Measurements from ENCODE around the gene ADIPOR1.
"Not testable (repeated sequence)": the region's sequence is repeated elsewhere in the genome, so short reads cannot be mapped to it uniquely, and the experiment has no call there.

The ADIPOR1 gene

DNA sequence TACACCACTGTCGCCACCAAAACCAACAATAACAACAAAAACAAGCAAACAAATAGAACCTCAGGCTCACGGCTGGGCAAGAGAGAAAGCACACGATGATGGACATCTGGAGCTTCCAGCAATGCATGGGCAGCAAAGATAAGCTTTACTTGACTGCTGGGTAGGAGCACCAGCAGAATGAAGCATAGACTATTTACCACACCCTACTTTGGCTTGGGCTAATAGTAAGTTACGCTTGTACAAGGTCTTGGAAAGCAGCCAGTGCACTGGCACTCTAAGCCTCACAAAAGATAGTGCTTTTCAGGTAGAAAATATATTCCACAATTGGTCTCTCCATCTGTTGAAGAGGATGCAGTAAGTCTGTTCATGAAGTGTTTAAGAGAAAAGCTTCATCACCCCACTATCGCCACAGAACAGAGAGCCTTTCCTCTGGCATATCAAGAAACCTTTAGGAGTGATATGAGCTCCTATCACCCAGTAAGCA lies 13.6 kb downstream of the ADIPOR1 start:
- Histone ChIP-seq H3K27ac (no peak overlapping the region), H3K4me3 (no peak overlapping the region)

DNA sequence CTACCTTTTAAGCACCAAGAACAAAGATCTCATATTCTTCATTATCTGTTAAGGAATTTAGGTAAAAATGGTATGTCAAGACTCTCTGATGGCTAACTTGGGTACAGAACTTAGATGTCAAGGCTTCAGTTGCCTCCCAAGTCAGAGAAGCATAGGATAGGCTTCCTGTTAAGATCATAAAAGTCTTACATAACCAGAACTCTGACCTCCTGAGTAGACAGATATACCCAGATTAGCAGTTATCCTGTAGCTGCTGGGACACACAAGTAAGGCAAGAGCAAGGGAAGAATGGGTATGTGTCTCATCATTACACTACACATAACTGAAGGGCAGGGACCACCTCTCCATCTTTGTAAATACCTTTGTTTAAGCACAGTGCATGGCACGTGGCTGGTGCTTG lies 15.7 kb downstream of the ADIPOR1 start:
- Histone ChIP-seq H3K4me3 (no peak overlapping the region), H3K27ac (no peak overlapping the region)

DNA sequence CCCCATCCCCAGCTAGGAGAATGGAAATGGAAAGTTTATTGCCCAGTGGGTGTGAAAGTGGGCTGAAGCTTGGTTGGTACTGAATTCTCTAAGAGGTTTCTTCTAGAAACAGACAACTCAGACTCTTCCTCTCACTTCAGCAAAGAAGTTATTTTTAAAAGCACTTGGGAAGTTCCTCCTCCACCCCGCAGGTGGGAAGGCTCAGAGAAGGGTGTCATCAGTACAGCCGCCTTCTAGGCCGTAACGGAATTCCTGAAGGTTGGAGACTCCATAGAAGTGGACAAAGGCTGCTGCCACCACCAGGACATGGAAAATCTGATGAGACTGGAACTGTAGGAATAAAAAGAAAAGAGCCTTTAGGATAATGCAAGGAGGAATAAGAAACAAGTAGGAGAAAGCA lies 16.7 kb downstream of the ADIPOR1 start:
- H3K4me3 ChIP-seq = no peak overlapping the region
- H3K27ac ChIP-seq = peak overlapping the region in 9 of 21 experiments; percentile 3 to 41 (median 25)

DNA sequence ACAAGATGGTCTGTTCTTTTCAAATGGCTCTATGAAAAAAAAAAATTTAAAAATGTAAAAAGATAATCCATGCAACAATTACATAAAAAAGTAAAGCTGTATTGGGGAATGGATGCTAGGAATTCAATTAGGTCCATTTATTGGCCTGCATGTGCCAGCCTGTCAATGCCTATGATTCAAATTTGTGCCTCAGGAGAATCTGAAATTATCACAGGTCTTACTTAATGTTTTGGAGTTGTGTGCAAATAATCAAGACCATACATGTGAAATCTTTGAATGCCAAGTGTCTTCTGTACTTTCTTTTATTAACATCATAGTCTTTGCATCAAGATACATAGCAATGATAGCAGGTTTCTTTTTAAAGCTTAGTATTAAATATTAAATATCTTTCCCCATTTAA lies 17.6 kb downstream of the ADIPOR1 start:
- Histone ChIP-seq H3K27ac (peak overlapping the region in 2 of 21 experiments; percentile 19 to 41), H3K4me3 (no peak overlapping the region)

DNA sequence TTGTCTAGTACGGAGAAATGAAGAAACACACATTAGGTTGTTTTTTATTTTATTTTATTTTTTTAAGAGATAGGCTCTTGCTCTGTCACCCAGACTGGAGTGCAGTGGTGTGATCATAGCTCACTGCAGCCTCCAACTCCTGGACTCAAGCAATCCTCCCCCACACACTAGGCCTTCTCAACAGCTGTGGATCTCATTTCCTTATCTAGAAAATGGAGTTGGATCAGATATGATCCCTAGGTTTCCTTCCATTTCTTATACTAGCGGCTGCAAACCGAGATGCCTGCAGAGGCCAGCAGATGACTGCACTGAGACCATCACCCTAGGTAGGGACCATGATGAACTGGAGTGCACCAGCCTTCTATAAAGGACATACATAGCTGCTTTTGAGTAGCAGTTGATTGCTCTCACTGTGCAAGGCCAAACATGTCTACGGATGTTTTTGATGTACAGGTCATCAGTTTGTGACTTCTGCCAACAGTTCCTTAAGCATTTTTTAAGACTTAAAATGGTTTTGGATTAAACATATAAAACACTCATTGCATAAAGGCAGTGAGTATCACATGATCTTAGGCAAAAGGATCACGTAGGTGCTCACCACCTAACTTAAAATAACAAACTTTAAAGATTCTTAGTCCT lies 19.7 kb downstream of the ADIPOR1 start:
- no peak overlapping the region for H3K4me3 ChIP-seq
- H3K27ac ChIP-seq = no peak overlapping the region

DNA sequence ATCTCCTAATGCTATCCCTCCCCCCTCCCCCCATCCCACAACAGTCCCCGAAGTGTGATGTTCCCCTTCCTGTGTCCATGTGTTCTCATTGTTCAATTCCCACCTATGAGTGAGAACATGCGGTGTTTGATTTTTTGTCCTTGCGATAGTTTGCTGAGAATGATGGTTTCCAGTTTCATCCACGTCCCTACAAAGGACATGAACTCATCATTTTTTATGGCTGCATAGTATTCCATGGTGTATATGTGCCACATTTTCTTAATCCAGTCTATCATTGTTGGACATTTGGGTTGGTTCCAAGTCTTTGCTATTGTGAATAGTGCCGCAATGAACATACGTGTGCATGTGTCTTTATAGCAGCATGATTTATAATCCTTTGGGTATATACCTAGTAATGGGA lies 21.7 kb downstream of the ADIPOR1 start:
- not testable (repeated sequence) for H3K27ac ChIP-seq, H3K4me3 ChIP-seq

DNA sequence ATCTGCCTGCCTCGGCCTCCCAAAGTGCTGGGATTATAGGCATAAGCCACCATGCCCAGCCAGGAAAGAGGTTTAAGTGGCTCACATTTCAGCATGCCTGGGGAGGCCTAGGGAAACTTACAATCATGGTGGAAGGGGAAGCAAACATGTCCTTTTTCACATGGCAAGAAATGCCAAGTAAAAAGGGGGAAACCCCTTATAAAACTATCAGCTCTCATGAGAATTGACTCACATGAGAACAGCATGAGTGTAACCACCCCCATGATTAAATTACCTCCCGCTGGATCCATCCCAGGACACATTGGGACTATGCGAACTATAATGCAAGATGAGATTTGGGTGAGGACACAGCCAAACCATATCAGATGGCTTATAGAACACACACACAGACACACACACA lies 22.3 kb downstream of the ADIPOR1 start:
- no peak overlapping the region for H3K27ac ChIP-seq
- H3K4me3 ChIP-seq = no peak overlapping the region

DNA sequence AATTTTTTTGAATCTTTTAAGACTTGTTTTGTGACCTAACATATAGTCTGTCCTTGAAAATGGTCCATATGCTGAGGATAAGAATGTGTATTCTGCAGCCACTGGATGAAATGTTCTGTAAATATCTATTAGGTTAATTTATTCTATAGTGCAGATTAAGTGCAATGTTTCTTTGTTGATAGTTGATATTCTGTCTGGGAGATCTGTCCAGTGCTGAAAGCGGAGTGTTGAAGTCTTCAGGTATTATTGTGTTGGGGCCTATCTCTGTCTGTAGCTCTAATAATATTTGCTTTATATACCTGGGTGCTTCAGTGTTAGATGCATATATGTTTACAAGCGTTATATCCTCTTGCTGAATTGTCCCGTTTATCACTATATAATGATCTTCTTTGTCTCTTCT lies 23.4 kb downstream of the ADIPOR1 start:
- Histone ChIP-seq H3K4me3 (no peak overlapping the region), H3K27ac (no peak overlapping the region)

DNA sequence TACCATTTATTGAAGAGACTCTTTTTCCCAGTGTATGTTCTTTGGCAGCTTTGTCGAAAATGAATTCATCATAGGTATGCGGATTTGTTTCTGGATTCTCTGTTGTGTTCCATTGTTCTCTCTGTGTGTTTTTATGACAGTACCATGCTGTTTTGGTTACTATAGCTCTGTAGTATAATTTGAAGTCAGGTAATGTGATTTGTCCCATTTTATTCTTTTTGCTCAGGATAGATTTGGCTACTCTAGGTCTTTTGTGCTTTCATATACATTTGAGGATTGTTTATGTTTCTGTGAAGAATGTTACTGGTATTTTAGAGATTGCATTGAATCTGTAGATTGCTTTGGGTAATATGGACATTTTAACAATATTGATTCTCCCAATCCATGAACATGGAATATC lies 25.6 kb downstream of the ADIPOR1 start:
- Histone ChIP-seq H3K4me3 (no peak overlapping the region), H3K27ac (no peak overlapping the region)

DNA sequence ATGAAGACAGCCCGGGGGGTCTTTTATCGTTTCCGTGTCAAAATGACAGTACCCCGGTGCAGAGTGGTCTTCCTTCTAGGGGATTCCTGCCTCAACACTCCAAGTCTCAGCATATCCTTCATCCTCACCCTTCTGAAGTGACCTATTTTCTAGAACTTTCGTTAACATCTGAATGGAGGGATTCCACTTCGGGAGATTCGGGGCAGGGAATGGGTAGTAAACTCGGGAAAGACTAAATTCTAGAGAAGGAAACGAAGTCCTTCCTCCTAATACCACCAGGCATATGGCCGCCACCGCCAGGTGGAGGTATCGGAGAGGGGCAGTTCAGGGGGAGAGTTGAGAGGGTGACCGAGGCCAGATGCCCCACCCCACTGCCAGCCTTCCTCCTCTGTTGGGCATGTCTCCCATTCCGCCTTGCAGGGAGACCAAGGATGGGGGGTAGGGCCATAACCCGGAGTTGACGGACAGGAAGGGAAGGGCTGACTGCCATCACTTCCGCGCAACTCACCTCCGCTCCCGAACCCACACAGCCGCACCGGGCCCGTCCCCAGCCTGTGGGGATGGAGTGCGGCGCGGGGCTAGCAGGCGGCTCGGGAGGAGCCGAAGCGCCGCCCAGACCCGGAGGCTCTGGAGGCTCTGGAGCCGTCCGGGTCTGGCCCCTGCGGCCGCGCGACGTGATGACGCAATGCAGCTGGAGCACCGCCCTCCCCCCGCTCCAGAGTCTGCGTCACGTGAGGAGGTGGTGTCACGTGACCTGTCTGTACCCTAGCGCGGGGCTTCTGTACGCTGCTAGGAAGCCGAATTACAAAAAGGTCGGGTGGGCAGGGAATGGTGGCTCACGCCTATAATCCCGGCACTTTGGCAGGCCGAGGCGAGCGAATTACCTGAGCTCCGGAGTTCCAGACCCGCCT lies 31.3 kb downstream of the ADIPOR1 start, which contains the start of gene KLHL12:
TSS of gene KLHL12 (minus strand) at position 654 of the 911 bp plus-strand sequence. CDS start 2,072 bp downstream, outside the sequence.
- Histone ChIP-seq H3K4me3 (peak within 1 kb of the TSS; percentile 61 to 88 (median 72)), H3K27ac (peak within 1 kb of the TSS; percentile 47 to 97 (median 92))

DNA sequence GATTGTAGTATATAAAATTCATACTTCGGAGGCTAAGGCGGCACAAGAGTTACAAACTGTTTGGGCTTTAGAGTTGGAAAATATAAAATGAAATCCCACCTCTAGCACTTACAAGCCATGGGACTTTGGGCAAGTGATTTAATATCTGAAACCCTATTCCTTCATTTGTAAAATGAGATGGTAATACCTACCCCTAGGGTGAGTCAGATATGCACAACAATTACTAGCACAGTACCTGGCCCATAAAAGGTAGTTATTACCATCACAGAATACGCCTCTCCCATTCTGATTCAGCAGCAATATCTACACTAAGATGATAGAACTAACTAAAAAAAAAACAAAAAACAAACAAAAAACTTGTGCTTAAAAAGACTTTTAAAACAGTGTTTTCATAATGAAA lies 34.6 kb downstream of the ADIPOR1 start:
- Histone ChIP-seq H3K27ac (peak overlapping the region in 2 of 21 experiments; percentile 7 to 39), H3K4me3 (no peak overlapping the region)

DNA sequence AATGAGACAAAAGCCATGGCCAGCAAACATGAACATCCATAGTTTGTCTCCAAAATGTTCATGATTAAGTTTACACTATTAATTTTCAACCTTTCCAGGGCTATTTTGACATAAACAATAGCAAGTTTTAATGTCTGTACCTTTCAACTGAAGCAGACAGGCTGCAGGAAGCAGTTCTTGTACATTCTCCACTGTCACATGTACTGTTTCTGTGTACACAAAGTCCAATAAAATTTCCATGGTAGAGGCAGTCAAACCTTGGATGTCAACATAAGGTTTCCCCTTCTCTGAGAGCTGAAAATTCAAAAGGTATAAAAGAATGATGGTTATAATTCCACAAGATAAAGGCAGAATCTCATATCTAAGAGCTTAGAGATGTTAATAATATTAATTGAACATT lies 38.5 kb downstream of the ADIPOR1 start:
- Histone ChIP-seq H3K27ac (no peak overlapping the region), H3K4me3 (no peak overlapping the region)

DNA sequence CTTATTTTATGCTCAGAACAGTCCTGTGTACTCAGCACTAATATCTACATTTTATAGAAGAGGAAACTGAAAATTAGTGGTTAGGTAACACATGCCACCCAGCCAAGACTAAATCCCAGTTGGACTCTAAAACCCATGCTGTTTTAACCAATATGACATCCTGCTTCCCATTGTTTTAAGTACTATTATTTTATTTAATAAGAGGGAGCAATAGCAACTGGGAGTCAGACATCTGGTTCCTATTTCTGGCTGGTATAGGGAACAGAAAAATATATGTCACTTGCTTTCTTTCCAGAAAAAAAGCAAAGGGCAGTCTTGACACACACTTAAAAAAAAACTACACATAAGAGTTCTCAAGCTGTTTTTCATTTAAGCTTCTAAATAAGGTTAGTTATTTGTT lies 43.0 kb downstream of the ADIPOR1 start:
- Histone ChIP-seq H3K4me3 (no peak overlapping the region), H3K27ac (no peak overlapping the region)

DNA sequence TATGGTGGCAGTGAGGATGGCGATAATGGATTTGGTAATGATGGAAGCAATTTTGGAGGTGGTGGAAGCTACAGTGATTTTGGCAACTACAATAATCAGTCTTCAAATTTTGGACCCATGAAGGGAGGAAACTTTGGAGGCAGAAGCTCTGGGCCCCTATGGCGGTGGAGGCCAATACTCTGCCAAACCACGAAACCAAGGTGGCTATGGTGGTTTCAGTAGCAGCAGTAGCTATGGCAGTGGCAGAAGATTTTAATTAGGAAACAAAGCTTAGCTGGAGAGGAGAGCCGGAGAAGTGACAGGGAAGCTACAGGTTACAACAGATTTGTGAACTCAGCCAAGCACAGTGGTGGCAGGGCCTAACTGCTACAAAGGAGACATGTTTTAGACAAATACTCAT lies 45.6 kb downstream of the ADIPOR1 start:
- not testable (repeated sequence) for H3K4me3 ChIP-seq, H3K27ac ChIP-seq

DNA sequence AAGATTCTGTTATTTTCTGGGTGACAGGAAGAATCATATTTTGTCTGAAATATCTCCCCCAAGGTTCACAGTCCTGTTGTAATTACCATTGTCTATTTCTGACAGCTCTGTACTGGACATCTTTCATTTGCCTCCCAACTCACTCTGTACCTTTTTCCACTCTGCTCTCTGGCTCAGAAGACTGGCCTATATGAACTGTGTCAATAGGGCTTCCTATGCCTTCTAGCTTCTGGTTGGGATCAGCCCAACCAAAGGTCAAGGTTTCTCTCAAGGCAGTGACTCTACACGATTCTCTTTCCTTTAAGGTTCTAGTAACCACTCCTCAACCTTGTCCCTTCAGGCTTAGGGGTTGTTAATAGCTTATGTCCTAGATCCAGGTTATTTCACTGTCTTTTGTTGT lies 48.6 kb downstream of the ADIPOR1 start:
- Histone ChIP-seq H3K4me3 (no peak overlapping the region), H3K27ac (no peak overlapping the region)

DNA sequence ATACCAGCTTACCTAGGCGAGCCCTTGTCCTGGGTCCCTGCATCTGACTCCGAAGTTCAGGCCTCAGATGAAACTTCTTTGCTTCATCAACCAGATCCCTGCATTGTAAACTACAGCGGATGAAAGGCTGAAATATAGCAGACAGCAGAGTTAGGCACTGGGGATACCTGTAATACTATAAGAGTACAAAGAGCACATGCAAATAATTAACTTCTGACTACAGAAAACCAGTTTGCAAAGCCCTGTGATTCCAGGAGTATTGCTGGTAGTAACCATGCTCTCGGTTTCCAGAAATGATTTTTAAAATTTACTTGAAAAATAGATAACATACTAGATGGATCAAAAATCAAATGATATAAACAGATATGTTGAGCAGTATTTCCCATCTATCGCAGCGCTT lies 49.1 kb downstream of the ADIPOR1 start:
- Histone ChIP-seq H3K27ac (no peak overlapping the region), H3K4me3 (no peak overlapping the region)

DNA sequence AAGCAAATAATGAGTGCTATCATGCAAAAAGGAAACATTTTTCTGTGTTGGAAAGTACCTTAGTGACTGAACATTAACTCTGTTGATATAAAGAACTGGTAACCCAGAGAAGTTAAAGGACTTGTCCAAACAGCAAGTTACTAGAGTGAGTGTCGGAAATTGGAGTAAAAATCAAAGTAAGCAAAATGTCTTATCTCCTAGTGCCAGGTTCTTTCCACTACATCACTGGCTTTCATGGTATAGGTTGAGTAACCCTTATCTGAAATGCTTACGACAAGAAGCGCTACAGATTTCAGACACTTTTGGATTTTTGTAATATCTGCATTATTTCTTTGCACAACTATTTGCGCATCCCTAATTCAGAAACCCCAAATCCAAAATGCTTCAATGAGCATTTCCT lies 52.8 kb downstream of the ADIPOR1 start:
- Histone ChIP-seq H3K27ac (no peak overlapping the region), H3K4me3 (no peak overlapping the region)

DNA sequence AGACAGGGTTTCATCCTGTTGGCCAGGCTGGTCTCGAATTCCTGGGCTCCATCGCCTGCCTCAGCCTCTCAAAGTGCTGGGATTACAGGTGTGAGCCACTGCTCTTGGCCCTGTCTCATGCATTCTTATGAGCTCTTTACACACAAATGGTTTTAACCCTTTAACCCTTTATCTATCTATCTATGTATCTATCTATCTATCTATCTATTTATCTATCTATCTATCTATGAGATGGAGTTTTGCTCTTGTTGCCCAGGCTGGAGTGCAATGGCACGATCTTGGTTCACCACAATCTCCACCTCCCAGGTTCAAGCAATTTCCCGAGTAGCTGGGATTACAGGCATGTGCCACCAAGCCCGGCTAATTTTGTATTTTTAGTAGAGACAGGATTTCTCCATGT lies 54.3 kb downstream of the ADIPOR1 start:
- H3K4me3 ChIP-seq, H3K27ac ChIP-seq: not testable (repeated sequence)

DNA sequence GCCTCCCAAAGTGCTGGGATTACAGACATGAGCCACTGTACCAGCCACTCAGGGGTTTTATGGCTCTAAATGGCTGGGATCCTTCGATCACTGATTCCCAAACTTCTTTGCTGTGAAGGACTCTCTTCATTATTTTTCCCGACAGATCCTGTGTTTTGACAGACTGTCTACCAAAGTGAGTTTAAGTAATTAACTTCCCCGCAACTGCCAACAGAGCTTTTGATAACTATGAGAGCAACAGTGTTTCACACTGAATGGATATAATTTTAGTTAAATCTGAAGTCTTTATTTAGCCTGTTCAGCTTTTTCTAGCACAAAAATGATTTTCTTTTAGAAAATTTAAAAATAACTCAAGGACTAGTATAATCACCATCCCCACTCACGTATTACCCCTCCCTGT lies 56.6 kb downstream of the ADIPOR1 start:
- no peak overlapping the region for H3K27ac ChIP-seq

DNA sequence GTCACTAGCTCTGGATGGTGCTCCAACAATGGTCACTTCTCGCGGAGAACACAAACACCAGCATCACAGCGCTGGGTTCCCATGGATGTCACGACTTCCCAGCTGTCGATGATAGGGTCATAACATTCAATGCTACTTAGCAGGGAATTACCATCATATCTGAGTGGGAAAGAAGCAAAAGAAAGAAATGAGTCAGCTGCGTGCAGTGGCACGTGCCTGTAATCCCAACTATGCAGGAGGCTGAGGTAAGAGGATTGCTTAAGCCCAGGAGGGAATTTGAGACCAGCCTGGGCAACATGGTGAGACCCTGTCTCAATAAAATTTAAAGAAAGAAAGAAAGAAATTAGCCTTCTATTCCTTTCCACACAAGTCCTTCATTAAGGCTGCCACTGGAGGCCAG lies 65.6 kb downstream of the ADIPOR1 start:
- H3K4me3 ChIP-seq = no peak overlapping the region

More for the DNA sequence above, 56.6 kb downstream of the ADIPOR1 start:
- no peak overlapping the region for H3K4me3 ChIP-seq

More for the DNA sequence above, 65.6 kb downstream of the ADIPOR1 start:
- no peak overlapping the region for H3K27ac ChIP-seq
